ENCODE data around the gene RUFY1.
"Not testable (repeated sequence)": the region's sequence is repeated elsewhere in the genome, so short reads cannot be mapped to it uniquely, and the experiment has no call there.

Gene RUFY1

DNA sequence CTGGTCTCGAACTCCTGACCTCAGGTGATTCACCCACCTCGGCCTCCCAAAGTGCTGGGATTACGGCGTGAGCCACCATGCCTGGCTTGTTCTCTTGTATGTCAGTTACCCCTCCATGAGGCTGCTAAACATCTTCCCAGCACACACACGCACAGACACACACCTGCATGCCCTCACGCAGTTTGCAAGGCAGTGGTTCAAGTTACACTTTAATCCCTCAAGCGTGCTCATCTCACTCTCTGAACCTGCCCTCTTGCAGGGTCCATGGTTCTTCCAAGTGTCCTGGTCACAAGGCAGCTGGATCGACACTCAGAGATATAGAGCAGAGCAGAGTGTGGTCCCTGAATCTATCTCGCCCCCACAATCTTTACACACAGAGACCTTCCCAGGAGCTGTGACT lies 34.1 kb upstream of the RUFY1 start:
- no peak overlapping the region for H3K9ac ChIP-seq (ENCODE audit: low read depth, low read length)
- no peaks in the 10 kb centered on the region for H3K9me3 ChIP-seq (ENCODE audit: insufficient read depth, low read depth, low read length)
- no peak overlapping the region for H3K27ac ChIP-seq (ENCODE audit: low read length)
- no peaks in the 10 kb centered on the region for H3K27me3 ChIP-seq (ENCODE audit: insufficient read depth, low read length)
- H3K4me3 ChIP-seq (ENCODE audit: low read length): no peak overlapping the region
- no peaks in the 10 kb centered on the region for H3K36me3 ChIP-seq (ENCODE audit: insufficient read depth, low read depth, low read length)
- H3K4me1 ChIP-seq (ENCODE audit: insufficient read depth, low read length): peaks cover 5% of the 10 kb centered on the region

DNA sequence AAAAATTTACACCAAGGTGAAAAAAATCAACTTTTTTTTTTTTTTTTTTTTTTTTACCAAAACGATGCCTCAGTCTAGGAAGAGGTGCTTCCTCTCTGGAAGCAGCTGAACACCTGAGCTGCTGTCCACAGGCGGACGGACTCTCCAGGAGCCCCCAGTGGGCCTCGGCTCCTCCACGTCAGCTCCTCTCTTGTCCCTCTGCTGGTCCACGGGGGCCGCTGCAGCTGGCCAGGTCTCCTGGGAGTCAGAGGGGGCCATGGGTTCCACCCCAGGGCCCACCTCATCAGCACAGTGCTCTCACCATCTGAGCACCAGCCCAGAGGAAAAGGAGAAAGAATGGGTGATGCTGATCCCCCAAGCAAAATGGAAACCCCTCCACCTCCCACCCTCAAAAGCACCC lies 32.6 kb upstream of the RUFY1 start:
- H3K27me3 ChIP-seq (ENCODE audit: insufficient read depth, low read length); H3K4me3 ChIP-seq (ENCODE audit: low read length); H3K9ac ChIP-seq (ENCODE audit: low read depth, low read length); H3K4me1 ChIP-seq (ENCODE audit: insufficient read depth, low read length); H3K9me3 ChIP-seq (ENCODE audit: insufficient read depth, low read depth, low read length); H3K27ac ChIP-seq (ENCODE audit: low read length); H3K36me3 ChIP-seq (ENCODE audit: insufficient read depth, low read depth, low read length): not testable (repeated sequence)

DNA sequence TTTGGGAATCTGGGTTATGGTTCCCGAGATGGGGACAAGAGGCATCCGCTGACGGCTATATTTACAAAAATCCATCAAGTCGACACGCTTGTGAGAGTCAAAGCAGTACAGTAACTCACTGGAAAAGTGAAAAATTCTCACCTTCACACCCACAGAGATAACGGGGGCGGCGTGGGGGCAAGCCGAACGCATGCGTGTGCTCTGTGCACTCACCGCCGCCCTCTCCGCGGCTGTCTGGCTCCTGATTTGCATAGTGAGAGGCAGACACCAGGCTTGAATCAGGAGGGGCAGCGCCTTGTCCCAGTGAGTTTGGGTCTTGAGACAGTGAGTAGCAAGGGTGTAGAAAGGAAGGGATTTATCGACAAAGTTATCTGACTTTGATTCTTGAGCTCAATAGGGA lies 32.0 kb upstream of the RUFY1 start:
- H3K9me3 ChIP-seq (ENCODE audit: insufficient read depth, low read depth, low read length); H3K4me1 ChIP-seq (ENCODE audit: insufficient read depth, low read length); H3K9ac ChIP-seq (ENCODE audit: low read depth, low read length); H3K27me3 ChIP-seq (ENCODE audit: insufficient read depth, low read length); H3K27ac ChIP-seq (ENCODE audit: low read length); H3K4me3 ChIP-seq (ENCODE audit: low read length); H3K36me3 ChIP-seq (ENCODE audit: insufficient read depth, low read depth, low read length): not testable (repeated sequence)

DNA sequence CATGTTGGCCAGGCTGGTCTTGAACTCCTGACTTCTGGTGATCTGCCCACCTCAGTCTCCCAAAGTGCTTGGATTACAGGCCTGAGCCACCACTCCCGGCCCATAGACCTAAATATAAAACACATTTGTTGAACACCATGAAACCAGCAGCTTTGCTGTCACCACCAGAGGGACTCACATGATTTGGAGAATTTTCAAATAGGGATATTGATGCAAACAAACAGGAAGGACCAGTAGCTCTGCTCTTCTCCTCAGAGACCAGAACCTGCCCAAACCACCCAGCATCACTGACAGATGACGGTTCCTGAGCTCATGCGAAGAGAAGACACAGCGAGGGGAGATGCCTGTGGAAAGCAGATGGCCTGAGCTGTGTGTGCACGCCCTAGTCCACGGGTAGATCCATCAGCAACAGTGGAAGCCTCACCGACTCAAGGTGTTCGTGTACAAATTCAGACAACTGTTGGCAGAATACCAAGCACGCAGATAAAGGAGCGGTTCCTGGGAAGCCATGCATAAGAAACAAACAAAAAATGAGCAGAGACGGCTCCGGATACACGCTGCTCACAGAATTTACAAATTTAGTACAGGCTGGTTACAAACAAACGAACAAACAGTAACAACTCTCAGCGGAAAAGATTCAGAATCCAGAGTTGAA lies 30.8 kb upstream of the RUFY1 start:
- H3K27ac ChIP-seq (ENCODE audit: low read length); H3K27me3 ChIP-seq (ENCODE audit: insufficient read depth, low read length); H3K9me3 ChIP-seq (ENCODE audit: insufficient read depth, low read depth, low read length); H3K36me3 ChIP-seq (ENCODE audit: insufficient read depth, low read depth, low read length); H3K9ac ChIP-seq (ENCODE audit: low read depth, low read length); H3K4me3 ChIP-seq (ENCODE audit: low read length); H3K4me1 ChIP-seq (ENCODE audit: insufficient read depth, low read length): not testable (repeated sequence)

DNA sequence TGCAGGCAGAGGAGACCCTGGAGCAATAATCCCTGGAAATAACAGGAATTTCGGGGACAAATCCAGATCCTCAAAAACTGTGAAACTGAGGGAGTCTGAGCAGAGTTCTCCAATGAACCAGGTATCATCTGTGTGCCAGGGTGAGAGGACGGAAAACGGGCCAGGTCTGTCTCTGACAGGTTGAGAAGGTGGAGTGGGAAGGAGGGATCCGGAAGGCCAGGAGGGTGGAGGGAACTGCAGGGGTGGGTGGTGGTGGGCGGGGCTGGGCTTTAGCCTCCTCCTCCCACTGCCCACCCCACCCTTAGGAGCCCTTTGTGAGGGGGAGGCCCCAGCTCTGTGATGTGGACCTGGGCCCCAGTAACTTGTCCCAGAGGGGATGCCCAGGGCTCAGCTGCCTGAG lies 28.2 kb upstream of the RUFY1 start:
- not testable (repeated sequence) for H3K27ac ChIP-seq (ENCODE audit: low read length); H3K36me3 ChIP-seq (ENCODE audit: insufficient read depth, low read depth, low read length)

DNA sequence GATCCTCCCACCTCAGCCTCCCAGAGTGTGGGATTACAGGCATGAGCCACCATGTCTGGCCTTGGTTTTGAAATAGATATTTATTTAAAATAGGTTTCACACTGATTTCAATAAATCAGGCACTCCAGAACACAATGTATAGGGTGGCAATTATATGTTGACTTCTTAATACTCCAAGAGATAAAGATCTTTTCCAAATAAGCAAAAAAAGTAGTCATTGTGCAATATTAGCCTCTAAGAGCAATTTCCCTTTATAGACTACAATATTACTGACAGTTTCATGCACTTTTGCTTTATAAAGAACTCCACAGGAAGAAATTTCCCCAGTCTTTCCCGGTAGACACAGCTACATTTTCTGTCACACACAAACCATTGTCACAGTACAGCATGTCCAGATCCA lies 23.4 kb upstream of the RUFY1 start:
- Histone ChIP-seq H3K4me1 (ENCODE audit: insufficient read depth, low read length) (0 out of 2 replicates have a peak, but pooled peaks cover 3% of the 10 kb centered on the region), H3K9ac (ENCODE audit: low read depth, low read length) (no peak overlapping the region), H3K27me3 (ENCODE audit: insufficient read depth, low read length) (peaks cover 10% of the 10 kb centered on the region; the same call in 1 of the 2 replicates), H3K36me3 (ENCODE audit: insufficient read depth, low read depth, low read length) (no peaks in the 10 kb centered on the region), H3K4me3 (ENCODE audit: low read length) (no peak overlapping the region), H3K9me3 (ENCODE audit: insufficient read depth, low read depth, low read length) (no peaks in the 10 kb centered on the region), H3K27ac (ENCODE audit: low read length) (no peak overlapping the region)

More for the DNA sequence above, 28.2 kb upstream of the RUFY1 start:
- not testable (repeated sequence) for H3K4me3 ChIP-seq (ENCODE audit: low read length); H3K9ac ChIP-seq (ENCODE audit: low read depth, low read length); H3K4me1 ChIP-seq (ENCODE audit: insufficient read depth, low read length); H3K9me3 ChIP-seq (ENCODE audit: insufficient read depth, low read depth, low read length); H3K27me3 ChIP-seq (ENCODE audit: insufficient read depth, low read length)

DNA sequence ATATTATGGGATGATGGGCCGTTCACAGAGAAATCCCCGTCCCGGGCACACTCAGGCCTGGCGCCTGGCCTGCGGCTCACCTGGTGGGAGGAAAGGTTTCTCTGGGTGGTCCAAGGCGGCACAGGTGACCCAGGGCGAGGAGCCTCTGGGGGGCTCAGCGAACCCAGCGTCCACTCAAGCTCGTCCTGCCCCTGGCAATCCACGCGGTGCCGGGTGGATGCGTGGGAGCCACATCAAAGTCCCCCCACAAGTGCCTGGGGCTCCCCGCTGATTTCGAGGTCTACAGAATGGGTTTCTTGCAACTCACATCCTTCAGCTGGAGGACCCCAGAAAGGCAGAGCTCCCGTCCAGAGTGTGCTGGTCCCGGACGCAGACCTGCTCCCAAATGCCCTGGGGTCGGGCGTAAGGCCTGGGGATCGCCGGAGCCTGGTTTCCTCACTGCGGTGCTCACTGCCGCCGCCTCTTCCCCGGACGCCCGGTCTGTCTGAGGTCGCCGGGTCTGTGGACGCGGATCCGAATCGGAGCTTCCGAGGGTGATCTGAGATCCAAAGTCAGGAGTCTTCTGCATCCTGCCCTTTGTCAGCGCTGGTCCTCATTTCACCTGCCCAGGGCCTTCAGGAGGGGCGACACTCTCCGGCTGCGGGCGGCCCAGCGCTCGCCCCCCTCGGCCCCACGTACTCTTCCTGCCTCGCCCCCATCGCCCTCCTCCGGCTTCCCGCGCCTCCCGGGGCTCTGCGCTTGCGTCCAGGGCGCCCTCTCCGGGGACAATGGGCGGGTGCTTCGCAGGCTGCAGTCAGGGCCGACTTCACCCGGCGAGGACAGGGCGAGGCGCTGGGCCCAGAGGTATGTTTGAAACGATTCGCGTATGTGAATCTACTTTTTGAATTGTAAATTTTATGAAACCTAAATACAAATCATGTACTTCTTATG lies 20.0 kb upstream of the RUFY1 start:
- H3K36me3 ChIP-seq (ENCODE audit: insufficient read depth, low read depth, low read length): no peaks in the 10 kb centered on the region
- H3K9ac ChIP-seq (ENCODE audit: low read depth, low read length): peak overlapping the region; percentile 67
- peak overlapping the region; percentile 67 for H3K4me3 ChIP-seq (ENCODE audit: low read length)
- H3K9me3 ChIP-seq (ENCODE audit: insufficient read depth, low read depth, low read length): no peaks in the 10 kb centered on the region
- H3K27ac ChIP-seq (ENCODE audit: low read length): no peak overlapping the region
- H3K4me1 ChIP-seq (ENCODE audit: insufficient read depth, low read length): 0 out of 2 replicates have a peak, but pooled peaks cover 3% of the 10 kb centered on the region
- peaks cover 10% of the 10 kb centered on the region; the same call in 1 of the 2 replicates for H3K27me3 ChIP-seq (ENCODE audit: insufficient read depth, low read length)

DNA sequence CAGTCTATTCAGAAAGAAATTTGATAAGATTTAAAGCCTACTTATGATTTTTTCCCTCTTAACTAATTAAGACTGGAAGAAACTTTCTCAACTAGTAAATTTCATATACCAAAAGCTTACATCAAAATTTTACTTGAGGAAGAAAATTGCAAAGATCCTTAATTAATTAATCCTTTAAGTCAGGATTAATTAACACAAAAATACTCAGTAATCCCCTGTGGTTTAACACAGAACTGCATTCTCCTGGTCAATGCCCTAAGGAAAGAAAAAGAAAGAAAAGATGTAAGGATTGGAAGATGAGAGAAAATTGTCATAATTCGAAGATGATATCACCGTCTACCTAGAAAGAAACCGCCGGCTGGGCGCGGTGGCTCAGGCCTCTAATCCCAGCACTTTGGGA lies 17.3 kb upstream of the RUFY1 start:
- no peak overlapping the region for H3K4me3 ChIP-seq (ENCODE audit: low read length)
- H3K4me1 ChIP-seq (ENCODE audit: insufficient read depth, low read length): 0 out of 2 replicates have a peak, but pooled peaks cover 3% of the 10 kb centered on the region
- H3K27ac ChIP-seq (ENCODE audit: low read length): no peak overlapping the region
- H3K27me3 ChIP-seq (ENCODE audit: insufficient read depth, low read length): peaks cover 10% of the 10 kb centered on the region; the same call in 1 of the 2 replicates
- no peak overlapping the region for H3K9ac ChIP-seq (ENCODE audit: low read depth, low read length)
- H3K36me3 ChIP-seq (ENCODE audit: insufficient read depth, low read depth, low read length): no peaks in the 10 kb centered on the region
- H3K9me3 ChIP-seq (ENCODE audit: insufficient read depth, low read depth, low read length): no peaks in the 10 kb centered on the region

DNA sequence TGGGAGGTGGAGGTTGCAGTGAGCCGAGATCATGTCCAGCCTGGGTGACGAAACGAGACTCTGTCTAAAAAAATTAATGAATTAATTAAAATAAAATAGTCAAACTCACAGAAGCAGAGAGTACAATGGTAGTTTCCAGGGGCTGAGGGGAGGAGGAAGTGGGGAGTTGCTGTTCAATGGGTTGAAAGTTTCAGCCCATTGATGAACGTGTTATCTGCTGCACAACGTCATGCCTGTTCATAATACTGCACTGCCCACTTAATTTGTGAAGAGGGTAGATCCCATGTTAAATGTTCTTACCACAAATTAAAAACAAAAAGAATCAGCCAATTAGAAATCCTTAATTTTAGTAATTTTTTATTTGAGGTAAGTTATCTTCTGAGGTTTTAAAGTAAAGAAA lies 16.4 kb upstream of the RUFY1 start:
- no peak overlapping the region for H3K9ac ChIP-seq (ENCODE audit: low read depth, low read length)
- no peaks in the 10 kb centered on the region for H3K36me3 ChIP-seq (ENCODE audit: insufficient read depth, low read depth, low read length)
- H3K9me3 ChIP-seq (ENCODE audit: insufficient read depth, low read depth, low read length): no peaks in the 10 kb centered on the region
- H3K27ac ChIP-seq (ENCODE audit: low read length): no peak overlapping the region
- peaks cover 10% of the 10 kb centered on the region; the same call in 1 of the 2 replicates for H3K27me3 ChIP-seq (ENCODE audit: insufficient read depth, low read length)
- H3K4me1 ChIP-seq (ENCODE audit: insufficient read depth, low read length): 0 out of 2 replicates have a peak, but pooled peaks cover 3% of the 10 kb centered on the region
- H3K4me3 ChIP-seq (ENCODE audit: low read length): no peak overlapping the region

DNA sequence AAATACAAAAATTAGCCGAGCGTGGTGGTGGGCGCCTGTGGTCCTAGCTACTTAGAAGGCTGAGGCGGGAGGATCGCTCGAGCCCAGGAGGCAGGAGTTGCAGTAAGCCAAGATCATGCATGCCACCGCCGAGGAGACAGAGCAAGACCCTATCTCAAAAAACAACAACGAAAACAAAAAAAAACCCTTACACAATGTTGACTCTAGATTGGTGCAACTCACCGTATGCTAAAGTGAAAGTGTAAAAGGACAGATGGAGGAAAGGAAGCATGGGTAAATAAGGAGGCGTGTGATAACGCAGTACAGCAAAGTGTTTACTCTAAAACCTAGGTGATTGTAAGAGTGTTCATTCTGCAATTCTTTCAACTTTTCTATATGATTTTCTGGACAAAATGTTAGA lies 15.9 kb upstream of the RUFY1 start:
- Histone ChIP-seq H3K27me3 (ENCODE audit: insufficient read depth, low read length) (peaks cover 10% of the 10 kb centered on the region; the same call in 1 of the 2 replicates), H3K4me3 (ENCODE audit: low read length) (no peak overlapping the region), H3K36me3 (ENCODE audit: insufficient read depth, low read depth, low read length) (no peaks in the 10 kb centered on the region), H3K9me3 (ENCODE audit: insufficient read depth, low read depth, low read length) (no peaks in the 10 kb centered on the region), H3K9ac (ENCODE audit: low read depth, low read length) (no peak overlapping the region), H3K27ac (ENCODE audit: low read length) (no peak overlapping the region), H3K4me1 (ENCODE audit: insufficient read depth, low read length) (0 out of 2 replicates have a peak, but pooled peaks cover 3% of the 10 kb centered on the region)

DNA sequence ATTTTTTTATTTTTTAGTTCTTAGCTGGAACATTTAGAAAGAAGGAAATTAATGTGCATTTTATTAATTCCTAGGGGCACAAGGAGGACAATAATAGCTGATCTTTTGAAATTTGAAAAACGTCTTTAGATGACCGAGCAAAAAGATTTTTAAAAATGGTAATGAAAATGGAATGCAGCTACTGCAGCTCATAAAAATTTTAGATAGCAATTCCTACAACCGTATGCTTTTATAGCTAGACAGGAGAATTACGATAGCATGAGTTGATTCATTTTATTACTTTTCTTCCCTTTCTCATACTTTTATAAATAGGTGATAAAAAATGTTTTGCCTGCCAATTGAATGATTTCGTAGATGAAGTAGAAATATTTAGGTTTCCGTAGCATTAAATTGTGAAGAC lies 13.7 kb upstream of the RUFY1 start:
- Histone ChIP-seq H3K27ac (ENCODE audit: low read length) (no peak overlapping the region), H3K9me3 (ENCODE audit: insufficient read depth, low read depth, low read length) (no peaks in the 10 kb centered on the region), H3K27me3 (ENCODE audit: insufficient read depth, low read length) (no peaks in the 10 kb centered on the region), H3K4me1 (ENCODE audit: insufficient read depth, low read length) (no peaks in the 10 kb centered on the region), H3K36me3 (ENCODE audit: insufficient read depth, low read depth, low read length) (no peaks in the 10 kb centered on the region), H3K4me3 (ENCODE audit: low read length) (no peak overlapping the region), H3K9ac (ENCODE audit: low read depth, low read length) (no peak overlapping the region)

DNA sequence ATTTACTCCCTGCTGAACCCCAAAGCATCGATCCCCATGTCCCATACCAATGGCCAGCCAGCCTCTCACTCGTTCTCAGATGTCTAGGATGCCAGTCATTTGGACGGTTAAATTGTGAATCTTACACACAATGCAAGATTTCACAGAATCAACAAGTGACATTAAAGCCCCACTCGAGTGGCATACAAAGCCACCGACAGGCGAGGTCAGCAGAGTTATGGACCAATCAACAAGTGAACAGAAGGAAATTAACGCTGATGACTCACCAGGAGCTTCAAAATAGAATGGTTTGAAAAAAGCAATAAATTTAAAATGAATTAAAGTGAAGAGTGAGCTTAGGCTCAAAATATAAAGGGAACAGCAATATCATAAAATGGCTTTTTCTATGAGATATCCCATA lies 8.2 kb upstream of the RUFY1 start:
- H3K27me3 ChIP-seq (ENCODE audit: insufficient read depth, low read length): no peaks in the 10 kb centered on the region
- H3K36me3 ChIP-seq (ENCODE audit: insufficient read depth, low read depth, low read length): no peaks in the 10 kb centered on the region
- H3K9ac ChIP-seq (ENCODE audit: low read depth, low read length): no peak overlapping the region
- no peaks in the 10 kb centered on the region for H3K4me1 ChIP-seq (ENCODE audit: insufficient read depth, low read length)
- H3K4me3 ChIP-seq (ENCODE audit: low read length): no peak overlapping the region
- no peak overlapping the region for H3K27ac ChIP-seq (ENCODE audit: low read length)
- H3K9me3 ChIP-seq (ENCODE audit: insufficient read depth, low read depth, low read length): no peaks in the 10 kb centered on the region
